Endometrial microvascular endothelial cells (primary cell): ENCODE measurements around the gene KLF16. TPM values are rescaled to one million over a fixed set of nuclear protein-coding genes. Genes with fewer than 3 reads are reported as not detected.

Experiments used
- in situ Hi-C: cut with HindIII; loops from 2 replicates; pipeline ENCODE4 v1.10.0; 2017; ENCODE audit warnings: low sequenced_read_pairs, low pct_unique_long_range_greater_than_20kb; ENCODE audit errors: inconsistent ontology term
- total RNA-seq: library from RNA; depleted of rRNA; stranded (reverse); fragments of >200 nt; gene quantifications from one replicate; pipeline ENCODE4 v1.2.3, GENCODE V29; 2015; ENCODE audit errors: inconsistent ontology term

Gene KLF16
- total RNA-seq, 1 donor from 2014 or later: 12.9 TPM

DNA sequence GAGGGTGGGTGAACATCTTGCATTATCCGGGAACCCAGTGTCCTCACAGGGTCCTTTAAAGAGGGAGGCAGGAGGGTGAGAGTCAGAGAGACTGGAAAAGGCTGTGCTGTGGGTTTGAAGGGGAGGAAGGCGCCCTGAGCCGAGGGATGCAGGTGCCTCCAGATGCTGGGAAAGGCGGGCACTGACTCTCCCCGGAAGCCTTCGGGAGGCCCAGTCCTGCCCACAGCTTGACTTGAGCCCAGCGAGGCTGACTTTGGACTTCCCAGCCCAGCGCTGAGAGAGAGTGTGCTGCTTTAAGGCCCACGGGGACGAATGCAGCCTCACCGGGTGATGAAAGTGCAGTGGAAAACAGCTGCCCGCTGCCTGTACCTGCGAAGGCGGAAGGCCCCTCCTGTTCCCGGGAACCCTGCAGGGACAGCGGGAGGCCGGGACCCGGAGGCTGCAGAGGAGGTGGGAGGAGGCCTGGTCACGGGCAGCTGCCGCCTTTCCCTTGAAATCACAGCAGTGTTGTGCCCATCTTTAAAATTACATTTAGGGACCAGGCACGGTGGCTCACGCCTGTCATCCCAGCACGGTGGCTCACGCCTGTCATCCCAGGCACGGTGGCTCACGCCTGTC is 31.2 kb downstream of the KLF16 start:
- in situ Hi-C loops: no loop called here

DNA sequence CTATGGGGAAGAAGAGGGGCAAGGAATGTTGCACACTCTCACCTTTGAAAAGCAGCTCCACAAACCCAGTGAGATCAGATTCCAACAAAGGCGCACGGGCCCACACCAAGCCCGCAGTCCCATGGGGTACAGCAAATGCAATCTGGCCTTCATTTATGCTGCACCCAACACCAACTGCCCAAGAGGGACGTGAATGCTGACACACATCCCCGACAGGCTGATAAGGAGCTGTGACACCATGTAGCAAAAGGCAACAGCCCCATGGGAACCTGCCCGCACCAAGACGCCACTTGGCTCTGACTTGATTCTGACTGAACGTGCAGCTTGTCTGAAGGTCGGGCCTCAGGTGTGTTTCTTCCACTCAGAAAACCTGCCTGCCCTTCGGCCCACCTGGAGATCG is 32.4 kb downstream of the KLF16 start:
- in situ Hi-C loops: no loop called here

DNA sequence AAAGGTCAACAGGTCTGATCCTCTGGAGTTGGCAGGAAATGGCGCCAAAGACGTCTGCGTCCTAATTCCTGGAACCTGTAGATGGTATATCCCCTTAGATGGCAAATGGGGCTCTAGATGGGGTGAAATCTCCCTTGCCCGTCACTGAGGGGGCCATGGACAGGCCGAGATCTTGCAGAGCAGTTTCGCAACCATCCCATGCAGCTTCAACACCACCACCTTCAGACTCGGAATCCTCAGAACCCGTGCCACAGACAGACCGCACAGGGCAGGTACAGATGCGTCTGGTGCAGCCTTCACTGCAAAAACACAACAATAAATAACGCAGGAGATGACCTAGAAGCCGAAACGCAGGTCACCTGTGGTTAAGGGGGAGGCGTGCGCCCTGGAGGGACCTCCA is 32.8 kb downstream of the KLF16 start:
- in situ Hi-C loops: no loop called here

DNA sequence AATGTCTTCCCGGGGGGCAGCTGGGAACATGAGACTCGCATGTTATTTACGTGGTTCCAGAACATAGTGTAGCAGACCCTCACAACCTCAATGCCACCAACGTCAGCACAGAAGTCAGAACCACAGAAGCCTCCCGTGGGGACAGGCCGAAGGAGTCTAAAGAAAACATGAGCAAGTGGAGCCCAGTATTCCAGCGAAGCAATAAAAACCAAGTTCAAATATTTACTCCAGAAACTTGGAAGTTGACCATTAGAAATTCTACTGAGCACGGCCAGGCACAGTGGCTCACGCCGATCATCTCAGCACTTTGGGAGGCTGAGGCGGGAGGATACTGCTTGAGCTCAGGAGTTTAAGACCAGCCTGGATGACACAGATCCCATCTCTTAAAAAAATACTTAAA is 33.4 kb downstream of the KLF16 start:
- in situ Hi-C loops: no loop called here

DNA sequence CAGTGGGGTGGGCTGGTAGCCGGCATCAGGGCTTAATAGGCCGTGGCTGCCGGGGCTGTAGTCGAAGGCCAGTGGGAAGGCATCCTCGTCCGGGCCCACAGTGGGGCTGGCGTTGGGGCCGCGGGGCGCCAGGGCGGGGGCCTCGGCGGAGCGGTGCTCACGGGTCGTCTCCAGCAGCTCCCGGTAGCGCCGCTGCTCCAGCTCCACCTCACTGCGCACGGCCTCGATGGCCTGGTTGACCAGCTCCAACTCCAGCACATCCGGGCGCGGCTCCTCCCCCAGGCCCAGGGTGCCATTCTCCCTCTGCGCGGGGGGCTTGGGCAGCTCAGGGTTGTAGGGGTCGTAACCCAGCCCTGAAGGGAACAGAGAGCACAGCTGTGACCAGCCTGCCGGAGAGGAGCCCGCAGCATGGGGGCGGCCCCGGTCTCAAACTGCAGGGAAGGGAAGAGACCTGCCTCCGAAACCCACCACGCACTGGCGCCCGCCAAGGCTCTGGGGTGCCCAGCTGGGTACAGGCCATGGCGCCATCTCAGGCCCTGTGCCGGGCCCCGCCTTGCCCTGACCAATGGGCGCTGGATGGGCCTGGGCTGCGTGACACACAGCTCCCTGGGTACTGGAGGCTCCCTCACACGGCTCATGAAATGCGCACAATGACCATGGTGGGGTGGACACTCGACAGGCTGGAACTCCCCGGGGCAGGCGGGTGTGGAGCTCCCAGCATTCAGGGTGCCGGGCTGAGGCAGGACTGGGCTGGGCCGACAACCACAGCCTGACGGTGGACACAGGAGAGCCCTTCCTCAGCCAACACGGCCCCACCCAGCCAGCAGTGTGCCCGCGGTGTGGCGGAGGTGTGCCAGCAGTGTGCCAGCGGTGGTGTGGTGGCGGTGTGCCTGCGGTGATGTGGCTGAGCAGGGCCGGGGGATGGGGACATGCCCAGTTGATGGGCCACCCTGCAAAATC is 34.8 kb downstream of the KLF16 start:
- in situ Hi-C loops: no loop called here

DNA sequence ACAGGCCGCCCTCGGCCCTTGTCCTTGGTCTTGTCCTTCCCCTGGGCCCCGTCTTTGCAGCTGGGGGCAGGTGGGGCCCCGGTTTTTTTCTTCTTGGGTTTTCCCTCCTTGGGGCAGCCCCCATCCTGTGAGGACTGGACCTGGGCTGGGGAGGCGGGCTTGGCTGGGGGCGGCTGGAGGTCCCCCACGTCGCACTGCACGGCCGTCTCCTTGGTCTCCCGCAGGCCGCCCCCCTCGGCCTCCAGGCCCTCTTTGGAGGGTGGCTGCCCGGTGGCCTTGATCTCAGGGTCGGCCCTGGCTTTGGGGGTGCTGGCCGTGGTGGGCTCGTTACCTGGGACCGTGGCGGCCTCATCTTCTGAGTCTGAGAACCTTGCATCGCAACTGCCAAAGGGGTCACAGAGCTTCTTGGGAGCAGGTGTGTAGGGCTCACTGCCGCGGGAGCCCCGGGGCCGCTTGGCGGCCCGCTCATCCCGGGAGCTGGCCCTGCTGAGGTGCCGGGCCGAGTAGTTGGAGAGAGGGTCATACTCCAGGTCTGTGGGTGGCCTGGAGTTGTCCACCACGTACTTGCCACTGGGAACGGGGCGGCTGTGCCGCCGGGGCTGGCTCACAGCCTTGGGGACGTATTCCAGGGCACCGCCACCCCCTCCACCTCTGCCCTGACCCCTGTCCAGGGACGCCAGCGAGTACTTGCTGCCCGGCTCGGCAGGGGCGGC is 35.7 kb downstream of the KLF16 start:
- in situ Hi-C loops: no loop called here

DNA sequence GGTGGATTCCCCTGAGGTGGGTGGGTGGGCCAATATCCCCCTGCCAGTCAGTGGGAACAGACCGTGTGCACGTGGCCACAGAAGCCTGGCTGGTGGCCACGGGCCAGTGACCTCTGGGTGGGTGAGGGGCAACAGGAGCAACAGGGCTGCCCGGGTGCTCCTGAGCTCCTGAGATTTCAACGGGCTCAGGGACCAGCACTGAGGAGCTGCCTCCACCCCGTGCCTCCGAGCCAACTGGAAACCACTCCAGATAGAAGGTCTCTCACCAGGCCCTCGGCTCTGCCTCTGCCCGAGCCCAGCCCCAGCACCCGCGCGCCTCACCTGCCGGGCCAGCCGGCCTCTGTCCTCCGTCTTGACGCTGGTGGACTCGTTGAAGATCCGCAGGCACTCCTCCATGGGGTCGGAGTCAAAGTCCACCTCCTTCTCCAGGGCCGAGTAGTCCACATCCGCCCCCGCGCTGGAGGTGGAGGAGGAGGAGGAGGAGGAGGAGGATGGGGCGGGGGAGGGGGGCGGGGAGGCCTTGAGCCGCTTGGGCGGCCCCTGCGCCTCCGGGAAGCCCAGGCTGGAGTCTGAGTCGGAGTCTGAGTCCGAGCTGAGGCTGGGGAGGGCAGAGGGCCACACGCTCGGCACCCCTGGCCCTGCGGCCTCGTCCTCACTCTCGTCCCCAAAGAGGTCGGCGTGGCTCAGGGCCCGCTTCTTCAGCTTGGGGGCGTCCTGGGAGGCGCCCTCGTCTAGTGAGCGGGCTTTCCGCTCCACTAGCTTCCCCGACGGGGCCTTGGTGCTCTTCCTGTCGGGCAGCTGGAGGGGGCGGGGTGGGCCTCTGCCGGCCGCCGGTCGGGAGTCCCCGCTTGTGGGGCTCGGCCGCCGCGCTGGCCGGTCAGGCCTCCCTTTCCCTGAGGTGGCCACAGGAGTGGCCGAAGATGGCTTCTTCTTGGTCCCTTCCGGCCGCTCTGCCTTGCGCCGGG is 36.5 kb downstream of the KLF16 start:
- in situ Hi-C loops: no loop called here

DNA sequence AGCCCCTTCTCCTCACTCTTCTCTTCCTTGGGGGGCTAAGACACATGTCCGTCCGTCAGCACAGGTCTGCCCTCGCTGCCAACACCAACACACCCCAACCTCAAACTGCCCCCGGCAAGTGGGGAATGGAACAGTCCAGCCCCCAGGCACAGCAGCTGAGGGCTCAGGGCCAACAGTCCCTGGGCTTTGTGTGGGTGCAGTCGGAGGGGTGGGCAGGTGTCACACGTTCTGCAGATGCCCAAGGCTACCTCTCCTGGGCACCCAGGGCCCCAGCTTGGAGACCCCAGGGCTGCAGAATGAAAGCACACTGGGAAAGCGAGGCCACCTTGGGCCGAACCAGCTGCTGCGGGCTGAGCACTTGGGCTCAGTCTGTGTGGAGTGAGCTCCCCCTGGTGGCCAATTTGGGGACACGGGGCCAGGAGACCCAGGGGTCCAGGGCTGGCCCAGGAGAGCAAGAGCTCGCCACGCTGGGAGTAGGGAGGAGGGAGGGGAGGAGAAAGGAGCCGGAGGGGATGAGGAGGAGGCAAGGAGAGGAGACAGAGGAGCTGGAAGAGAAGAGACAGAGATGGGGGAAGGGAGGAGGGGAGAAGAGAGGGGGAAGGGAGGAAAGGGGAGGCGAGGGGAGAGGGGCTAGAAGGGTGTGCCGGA is 37.3 kb downstream of the KLF16 start:
- in situ Hi-C loops: no loop called here

DNA sequence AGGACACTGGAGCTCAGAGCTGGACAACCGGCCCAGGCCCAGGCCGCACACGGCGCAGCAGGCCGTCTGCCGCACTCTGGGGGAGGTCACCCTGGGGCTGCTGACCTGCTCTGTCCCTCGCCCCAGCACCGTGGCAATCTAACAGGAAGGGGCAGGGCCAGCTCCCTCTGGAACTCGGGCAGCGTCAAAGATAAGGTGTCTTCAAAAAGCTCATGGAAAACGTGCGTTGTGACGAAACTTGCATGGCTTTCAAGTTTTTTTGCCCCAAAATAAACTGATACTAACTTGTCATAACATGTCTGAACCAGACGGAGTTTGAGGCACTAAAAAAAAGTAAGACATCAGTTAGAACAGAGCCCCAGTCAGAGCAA is 39.1 kb downstream of the KLF16 start:
- in situ Hi-C loops: no loop called here

DNA sequence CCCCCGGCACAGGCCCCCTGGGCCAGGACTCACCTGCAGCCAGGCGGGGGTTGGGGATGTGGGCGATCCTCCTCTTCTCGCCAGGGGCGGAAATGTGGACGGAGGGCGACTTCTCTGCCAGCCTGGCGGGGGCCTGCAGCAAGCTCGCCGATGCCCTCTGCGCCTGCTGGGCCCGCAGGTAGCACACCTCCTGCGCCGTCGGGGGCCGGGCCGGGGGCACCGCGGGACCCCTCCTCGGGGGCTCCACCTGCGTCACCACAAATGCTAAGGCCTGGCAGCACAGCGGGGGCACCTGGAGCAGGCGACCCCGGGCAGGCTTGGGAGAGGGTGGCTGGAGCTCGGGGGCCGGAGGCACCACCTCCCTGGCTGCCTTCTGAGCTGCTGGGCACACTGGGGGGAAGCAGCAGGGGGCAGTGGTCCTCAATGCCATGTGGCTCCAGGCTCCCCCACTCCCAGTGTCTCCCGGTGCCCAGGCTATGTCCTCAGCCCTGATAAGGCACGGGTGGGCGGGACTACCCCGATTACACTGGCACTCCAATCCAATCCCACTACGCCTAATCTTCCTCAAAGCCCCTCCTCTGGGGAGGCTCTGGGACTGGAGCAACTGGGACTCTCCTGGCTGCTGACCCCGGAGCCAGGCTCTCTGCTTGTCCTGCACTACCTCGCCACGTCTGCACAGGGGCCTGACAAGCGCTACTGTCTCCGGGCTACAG is 39.7 kb downstream of the KLF16 start:
- in situ Hi-C loops: no loop called here

DNA sequence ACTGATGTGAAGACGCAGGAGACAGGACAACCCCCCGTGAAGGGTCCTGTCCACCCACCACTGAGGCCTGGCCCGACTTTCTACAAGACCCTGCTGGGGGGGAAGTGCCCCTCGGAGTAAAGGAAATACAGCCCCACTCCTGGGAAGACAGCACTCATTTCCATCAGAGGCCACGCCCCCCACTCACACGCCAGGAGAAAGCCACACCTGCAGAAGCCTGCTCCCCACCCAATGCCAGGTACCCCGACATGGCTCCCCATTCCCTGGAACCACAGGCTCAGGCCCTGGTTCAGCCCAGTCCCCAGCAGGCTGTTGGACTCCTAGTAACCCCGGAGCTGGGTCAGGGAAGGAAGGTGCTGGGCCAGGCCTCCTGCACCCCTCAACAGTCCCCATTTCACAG is 40.4 kb downstream of the KLF16 start:
- in situ Hi-C loops: no loop called here

DNA sequence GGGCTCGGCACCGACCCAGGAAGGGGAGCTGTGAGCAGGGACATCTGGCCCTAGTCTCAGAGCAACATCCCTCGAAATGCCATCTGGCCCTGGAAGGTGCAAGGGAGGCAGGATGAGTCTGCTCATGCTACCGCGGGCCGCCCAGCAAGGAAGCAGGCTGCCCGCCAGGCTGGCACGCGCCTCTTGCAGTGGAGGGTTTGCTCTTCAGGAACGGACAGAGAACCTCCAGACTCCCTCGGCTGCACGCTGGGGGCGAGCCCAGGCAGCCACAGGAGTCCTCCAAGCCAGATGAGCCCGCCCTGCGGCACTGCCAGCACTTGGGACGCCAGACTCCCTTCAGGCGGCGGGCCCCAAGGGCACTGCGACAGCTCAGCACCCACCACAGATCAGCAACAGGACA is 41.2 kb downstream of the KLF16 start:
- in situ Hi-C loops: no loop called here

DNA sequence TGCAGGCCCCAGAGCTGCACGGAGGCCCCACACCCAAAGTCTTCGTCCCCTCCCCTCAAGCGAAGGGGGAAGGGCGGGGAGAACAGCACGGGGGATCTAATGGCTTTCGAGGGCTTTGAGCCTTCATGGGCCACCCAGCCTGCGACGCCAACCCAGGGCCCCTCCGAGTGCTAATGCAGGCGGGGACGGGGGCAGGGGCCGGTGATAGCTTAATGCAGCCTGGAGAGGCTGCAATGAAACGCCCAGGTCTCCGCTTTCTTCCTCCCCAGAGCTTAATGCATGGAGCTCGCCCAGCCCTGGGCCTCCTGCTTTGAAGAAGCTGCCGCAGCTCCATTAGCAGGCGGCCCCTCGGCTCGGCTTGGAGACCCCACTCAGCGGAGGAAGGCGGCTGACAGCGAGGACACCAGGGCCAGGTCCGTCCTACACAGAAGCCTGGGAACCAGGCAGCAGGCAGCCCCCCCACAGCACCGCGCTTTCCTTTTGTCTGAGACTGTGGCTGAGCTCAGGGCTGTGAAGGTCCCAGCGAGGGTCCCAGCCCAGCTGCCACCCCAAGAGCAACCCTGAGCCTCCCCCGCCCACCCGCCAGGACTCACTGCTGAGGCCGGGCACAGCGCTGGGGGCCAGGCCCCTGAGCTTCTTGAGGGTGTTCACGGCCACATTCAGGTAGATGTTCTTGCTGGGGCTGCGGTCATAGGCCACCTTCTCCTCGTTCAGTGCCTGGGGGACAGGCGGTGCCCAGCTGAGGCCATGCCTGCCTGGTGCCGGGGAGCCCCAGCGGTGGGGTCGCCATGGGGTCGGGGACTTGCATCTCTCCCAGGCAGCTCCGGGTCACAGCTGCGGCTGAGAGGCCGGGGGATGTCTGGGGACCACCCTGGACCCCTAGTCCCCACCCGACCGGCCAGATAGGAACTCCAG is 43.8 kb downstream of the KLF16 start:
- in situ Hi-C loops: no loop called here

DNA sequence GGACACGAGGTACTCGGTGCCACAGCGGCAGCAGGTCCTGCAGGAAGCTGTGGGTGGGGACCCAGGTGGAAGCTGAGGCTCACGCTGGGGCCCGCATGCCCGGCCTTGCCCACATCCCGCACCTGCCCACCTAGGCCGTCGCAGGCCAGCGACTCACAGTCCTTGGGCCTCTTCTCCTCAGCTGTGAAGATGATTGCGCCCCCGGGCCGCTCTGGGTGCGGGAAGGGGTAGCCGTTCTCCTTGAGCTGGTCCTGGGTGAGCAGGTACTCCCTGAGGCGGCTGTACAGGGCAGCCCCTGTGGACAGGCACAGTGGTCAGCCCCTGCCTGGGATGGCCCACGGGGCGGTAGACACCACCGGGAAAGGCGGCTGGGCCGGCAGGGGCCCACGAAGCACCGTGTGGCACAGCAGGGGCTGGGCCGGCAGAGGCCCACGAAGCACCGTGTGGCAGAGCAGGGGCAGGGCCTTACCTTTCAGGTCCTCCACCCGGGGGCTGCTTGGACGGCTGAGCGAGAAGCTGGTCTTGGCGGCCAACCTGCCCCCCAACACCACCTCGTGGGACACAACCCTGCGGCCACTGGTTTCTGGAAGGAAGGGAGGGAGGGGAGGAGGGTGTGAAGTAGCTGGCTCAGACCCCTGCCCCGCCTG is 44.7 kb downstream of the KLF16 start:
- in situ Hi-C loops: no loop called here

DNA sequence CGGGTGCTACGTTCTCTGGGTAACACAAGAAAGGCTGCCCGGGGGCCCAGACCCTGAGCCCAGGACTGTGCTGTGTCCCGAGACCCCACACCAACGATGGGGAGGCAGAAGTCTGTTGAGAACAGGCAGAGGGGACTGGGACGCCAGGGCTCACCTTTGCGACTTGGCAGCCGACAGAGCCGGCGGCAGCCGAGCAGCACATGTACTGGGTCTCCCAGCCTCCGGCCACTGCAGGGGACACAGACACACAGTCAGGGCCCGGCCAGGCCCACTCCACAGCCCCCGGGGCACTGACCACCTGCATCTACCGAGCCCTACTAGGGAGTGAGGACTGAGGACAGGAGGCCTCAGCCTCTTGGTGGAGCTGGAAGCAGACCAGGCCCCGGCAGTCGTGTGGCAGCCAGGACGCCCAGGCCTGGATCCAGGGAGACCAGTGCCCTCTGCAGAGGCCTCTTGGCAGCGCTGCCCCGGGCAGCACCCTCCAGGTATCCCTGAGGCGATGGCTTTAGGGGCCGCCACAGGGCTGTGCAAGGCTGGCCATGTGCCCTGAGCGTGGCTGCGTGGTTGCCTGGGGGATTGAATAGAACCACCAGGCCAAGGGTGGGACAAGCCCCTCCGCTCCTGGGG is 45.7 kb downstream of the KLF16 start:
- in situ Hi-C loops: no loop called here
